ENCODE data around the gene SFXN3. TPM values are rescaled to one million over a fixed set of nuclear protein-coding genes. Genes with fewer than 3 reads are reported as not detected.

Gene SFXN3
- total and polyA plus RNA-seq, 10 of the 15 experiments (the other 5 are each of a cell fraction or from before 2014, with no cell fraction given): 0.05 to 11.3 (median 1.2) TPM

DNA sequence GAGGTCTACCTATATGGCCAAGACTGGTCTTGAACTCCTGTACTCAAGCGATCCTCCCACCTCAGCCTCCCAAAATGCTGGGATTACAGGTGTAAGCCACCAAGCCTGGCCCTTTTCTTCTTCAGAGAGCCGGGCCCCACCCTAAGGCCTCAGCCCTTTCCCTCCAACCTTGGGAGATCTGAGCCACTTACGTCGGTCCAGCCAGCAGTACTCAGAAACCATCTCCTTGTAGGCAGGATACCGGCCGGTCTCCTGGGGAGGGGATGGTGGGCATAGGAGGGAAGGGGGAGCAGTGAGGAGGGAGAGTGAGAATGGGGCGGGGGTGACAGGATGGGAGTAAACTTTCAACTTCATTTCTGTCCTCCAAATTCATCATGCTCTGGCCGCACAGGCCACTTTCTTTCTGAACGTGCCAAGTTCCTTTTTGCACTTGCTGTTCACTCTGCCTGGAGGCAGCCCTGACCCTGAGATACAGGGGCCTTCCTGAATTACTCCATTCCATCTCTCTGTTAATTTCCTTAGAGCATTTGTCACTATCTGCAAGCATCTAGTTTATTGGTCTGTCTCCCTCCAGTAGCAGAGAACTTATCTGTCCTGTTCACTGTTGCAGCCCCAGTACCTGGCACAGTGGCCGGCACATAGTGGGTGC lies 10.5 kb upstream of the SFXN3 start:
- BruUV-seq (replicated peaks): no TSS peak
- RAD21 ChIA-PET (ENCODE audit: unreplicated experiment): interaction anchor here (1.8 kb wide), 1 partner anchor 47 kb away, joined by 8 read pairs; no protein-coding TSS in a partner anchor
- 64% methylated on average over 10 of the region's 10 CpGs for WGBS (ENCODE audit: insufficient coverage, insufficient replicate concordance, low lambda C conversion rate, missing lambda C conversion rate)
- Histone ChIP-seq H3K4me3 (no peak overlapping the region), H3K9ac (ENCODE audit: control insufficient read depth, insufficient read depth, low read length) (no peak overlapping the region), H2AFZ (ENCODE audit: control insufficient read depth, low read depth, low read length) (no peak overlapping the region), H4K20me1 (ENCODE audit: control insufficient read depth, insufficient read depth) (no peaks in the 10 kb centered on the region), H3K79me2 (ENCODE audit: control insufficient read depth, insufficient read depth, low read length) (no peaks in the 10 kb centered on the region), H3K4me2 (ENCODE audit: control insufficient read depth, insufficient read depth) (no peak overlapping the region), H3K9me3 (replicated peaks; ENCODE audit: control insufficient read depth, insufficient read depth, low read length) (no peaks in the 10 kb centered on the region), H3K27me3 (replicated peaks in 1 of 2; ENCODE audit: control insufficient read depth in 2 of 2, insufficient read depth in 2 of 2, low read length in 1 of 2) (peaks cover 10% of the 10 kb centered on the region in 2 experiments; a peak in 3 of 4 replicates), H3K4me1 (ENCODE audit: control insufficient read depth, insufficient read depth, low read length) (peaks cover 9% of the 10 kb centered on the region), H3K36me3 (ENCODE audit: control insufficient read depth in 2 of 2, insufficient read depth in 2 of 2, low read length in 1 of 2) (no peaks in the 10 kb centered on the region), H3K27ac (ENCODE audit: control insufficient read depth, insufficient read depth) (no peak overlapping the region)
- no peak for FAIRE-seq
- SMC1A ChIA-PET (ENCODE audit: uncharacterized antibody, unreplicated experiment): no interaction called here
- POLR2A ChIA-PET: interaction anchor here (0.6 kb wide), 1 partner anchor 170 kb away, joined by 3 read pairs; no protein-coding TSS in a partner anchor
- in situ Hi-C loops (cut with MboI): no loop called here
- TF ChIP-seq JUNB (IDR thresholded peaks at IDR 0.05) (no peak), EGR1 (IDR thresholded peaks at IDR 0.05; ENCODE audit: borderline replicate concordance in 1 of 2, low read depth in 2 of 2, low read length in 2 of 2) (no peak), EZH2 (IDR thresholded peaks at IDR 0.05; ENCODE audit: borderline replicate concordance, control insufficient read depth, low read depth, low read length) (no peak), SIN3A (IDR thresholded peaks at IDR 0.05; ENCODE audit: low read depth, low read length) (no peak), CBX5 (IDR thresholded peaks at IDR 0.05; ENCODE audit: low read depth) (no peak)
- TF ChIP-seq, protein P1, sequence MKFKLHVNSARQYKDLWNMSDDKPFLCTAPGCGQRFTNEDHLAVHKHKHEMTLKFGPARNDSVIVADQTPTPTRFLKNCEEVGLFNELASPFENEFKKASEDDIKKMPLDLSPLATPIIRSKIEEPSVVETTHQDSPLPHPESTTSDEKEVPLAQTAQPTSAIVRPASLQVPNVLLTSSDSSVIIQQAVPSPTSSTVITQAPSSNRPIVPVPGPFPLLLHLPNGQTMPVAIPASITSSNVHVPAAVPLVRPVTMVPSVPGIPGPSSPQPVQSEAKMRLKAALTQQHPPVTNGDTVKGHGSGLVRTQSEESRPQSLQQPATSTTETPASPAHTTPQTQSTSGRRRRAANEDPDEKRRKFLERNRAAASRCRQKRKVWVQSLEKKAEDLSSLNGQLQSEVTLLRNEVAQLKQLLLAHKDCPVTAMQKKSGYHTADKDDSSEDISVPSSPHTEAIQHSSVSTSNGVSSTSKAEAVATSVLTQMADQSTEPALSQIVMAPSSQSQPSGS (IDR thresholded peaks at IDR 0.05; ENCODE audit: low read length): no peak
- TF ChIP-seq, protein P2, sequence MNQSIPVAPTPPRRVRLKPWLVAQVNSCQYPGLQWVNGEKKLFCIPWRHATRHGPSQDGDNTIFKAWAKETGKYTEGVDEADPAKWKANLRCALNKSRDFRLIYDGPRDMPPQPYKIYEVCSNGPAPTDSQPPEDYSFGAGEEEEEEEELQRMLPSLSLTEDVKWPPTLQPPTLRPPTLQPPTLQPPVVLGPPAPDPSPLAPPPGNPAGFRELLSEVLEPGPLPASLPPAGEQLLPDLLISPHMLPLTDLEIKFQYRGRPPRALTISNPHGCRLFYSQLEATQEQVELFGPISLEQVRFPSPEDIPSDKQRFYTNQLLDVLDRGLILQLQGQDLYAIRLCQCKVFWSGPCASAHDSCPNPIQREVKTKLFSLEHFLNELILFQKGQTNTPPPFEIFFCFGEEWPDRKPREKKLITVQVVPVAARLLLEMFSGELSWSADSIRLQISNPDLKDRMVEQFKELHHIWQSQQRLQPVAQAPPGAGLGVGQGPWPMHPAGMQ (IDR thresholded peaks at IDR 0.05; ENCODE audit: borderline replicate concordance): no peak
- no peak for ATAC-seq
- intact Hi-C loops (cut with micrococcal nuclease; ENCODE audit: unreplicated experiment): no loop called here
- CTCF ChIA-PET: interaction anchor here (3.7 to 4.7 kb wide), 2 partner anchors 30 to 48 kb away, joined by 28 to 30 read pairs; no protein-coding TSS in a partner anchor
- no peak for DNase-seq (ENCODE audit: low read depth, low spot score)
